HG02588 (cell line): ENCODE data around the gene TBX1.

Source experiments
- ATAC-seq: cut with Tn5 transposase; IDR thresholded peaks from one replicate; pipeline ENCODE4 v1.9.1; 2021; ENCODE audit warnings: mild to moderate bottlenecking, moderate library complexity; ENCODE audit not compliant: unreplicated experiment

Gene TBX1

DNA sequence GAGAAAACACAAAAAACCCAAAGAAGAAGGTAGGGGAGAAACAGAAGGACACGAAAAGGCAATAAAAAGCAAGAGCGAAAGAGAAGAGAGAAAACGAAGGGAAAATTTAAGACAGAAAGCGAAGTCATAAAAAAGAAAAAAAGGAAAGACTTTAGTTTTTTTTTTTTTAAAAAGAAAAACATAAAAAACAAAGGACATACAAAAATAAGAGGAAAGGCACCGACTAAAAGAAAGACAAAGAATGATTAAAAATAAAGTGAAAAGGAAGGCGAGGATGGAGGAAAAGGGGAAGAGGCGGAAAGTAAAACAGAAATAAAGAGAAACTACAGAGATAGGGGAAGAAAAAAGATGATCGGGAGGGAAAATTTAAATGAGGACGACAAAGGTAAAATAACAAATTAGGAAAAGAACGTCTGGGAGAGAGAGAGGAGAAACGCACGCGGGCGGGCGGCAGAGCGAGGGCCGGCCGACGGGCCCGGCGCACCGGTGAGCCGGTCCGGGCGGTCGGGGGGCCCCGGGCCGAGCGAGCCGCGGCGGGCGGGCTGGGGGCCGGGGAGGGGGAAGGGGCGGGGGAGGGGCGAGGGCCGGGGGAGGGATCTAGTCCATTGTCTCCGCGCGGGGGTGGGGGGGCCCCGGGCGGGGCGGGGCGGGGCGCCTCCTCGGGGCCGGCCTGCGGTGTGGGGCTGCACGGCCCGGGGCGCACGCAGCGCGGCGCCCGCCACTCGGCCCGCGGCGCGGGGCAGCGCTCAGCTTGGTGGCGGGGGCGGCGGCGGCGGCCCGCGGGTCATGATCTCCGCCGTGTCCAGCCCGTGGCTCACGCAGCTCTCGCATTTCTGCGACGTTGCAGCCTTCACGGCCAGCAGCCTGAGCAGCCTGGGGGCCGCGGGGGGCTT lies at the start of gene TBX1:
Gene TBX1, plus strand, starts transcription at position 721 of the 893 bp plus-strand sequence. Its CDS starts 66 bp downstream, at position 787.
- no peak for ATAC-seq

- no peak for ATAC-seq
These were observed 47.3 kb upstream of the TBX1 start for GRCh38 chr22:19713245-19713644.

DNA sequence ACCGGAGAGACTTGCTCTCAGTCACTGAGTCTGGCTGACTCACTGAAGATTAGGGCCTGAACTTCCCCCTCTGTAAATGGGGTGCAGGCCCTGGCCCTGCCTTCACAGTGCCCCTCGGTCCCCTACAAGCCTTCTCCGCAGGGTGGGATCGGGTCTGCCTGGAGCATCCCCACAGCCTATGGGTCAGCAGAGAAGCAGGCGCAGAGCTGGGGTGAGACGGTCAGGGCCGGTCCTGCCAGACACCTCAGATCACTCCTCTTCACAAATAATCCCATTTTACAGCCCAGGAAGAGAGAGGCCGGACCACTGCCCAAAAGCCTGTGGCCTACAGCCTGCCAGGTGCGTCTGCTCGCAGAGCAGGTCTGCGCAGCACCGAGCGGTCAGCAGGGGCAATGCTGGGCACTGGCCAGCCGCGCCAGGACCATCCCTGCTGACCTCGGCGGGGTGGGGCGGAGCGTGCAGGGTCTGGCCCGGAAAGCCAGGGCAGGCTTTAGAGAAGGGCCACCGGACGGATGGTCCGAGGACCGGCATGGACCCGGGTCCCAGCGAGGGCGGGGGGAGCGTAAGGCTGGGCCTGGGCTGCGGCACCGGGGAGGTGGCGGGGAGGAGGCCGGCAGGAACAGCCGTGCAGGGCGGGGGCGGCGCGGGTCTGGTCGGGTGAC lies 46.8 kb upstream of the TBX1 start:
- no peak for ATAC-seq

DNA sequence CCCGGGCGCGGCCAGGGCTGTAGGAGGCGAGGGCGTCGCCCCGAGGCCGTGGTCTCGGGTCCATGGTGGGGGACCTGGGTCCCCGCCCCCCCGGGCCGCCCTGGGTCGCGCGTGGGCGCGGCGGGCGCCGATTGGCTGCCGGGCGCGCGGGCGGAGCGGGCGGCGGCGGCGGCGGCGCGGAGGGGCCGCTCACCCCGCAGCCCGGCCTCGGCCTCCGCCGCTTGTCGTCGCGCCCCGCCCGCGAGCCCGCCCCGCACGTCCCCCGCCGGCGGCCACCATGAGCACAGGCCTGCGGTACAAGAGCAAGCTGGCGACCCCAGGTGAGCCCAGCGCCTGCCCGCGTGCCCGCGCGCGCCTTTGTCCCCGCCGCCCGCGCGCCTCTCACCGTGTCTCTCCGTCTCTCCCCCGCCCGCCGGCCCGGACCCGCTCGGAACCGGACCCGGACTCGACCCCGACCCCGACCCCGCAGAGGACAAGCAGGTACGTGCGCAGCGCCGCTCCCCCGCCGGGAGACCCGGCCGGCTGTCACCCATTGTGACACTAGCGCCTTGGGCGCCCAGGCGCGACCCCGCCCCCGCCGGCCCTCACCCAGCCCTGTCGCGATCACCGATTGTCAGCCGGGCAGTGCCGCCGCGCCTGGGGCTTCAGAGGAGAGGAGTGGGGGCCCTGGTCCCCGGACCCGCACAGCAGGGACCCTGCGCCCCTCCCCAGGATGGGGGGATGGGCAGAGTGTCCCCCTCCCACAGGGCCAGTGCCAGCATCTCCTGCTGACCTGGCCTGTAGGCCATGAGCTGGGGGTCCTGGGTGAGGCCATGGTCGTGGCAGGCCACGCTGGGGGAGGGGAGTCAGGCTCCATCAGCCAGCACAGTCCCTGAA lies 46.0 kb upstream of the TBX1 start, which contains the start of gene SEPTIN5:
Gene SEPTIN5, plus strand, starts transcription at position 192 of the 876 bp plus-strand sequence. Its CDS starts 86 bp downstream, at position 278.
- no peak for ATAC-seq

DNA sequence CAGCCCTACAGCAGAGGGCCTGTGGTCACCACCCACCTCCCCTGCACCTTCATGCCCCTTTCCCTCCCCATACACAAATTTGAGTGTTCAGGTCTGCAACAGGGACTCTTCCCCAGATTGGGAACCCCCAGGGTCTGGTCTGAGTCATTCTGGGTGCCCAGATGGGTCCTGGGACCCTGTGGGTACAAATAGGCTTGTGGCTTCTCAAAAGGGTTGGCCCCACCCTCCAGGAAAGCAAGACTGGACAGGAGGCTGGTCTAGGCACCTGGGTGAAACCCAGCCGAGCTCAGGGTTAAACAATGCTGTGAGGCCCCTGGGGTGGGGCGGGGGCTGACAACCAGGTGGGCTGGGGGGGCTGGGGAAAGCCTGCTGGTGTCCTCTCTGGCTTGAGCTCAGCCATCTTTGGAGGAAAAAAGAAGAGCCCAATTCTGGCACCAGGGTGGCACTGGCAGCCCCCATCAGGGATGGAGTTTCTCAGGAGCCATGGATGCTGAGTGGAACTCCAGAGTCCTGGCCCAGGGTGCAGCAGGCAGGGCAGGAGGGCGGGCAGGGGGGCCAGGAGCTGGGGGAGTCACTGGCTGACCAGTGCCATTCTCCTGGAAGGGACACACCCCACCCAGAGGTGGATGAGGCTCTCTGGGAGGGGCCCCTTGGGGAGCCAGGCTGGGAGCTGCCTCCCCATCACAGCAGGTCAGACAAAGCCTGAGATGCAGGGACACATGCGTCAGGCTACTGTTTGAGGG lies 45.2 kb upstream of the TBX1 start:
- ATAC-seq, result no peak

- ATAC-seq, result no peak
These were observed 44.3 kb upstream of the TBX1 start for GRCh38 chr22:19716041-19716828.

- no peak for ATAC-seq
These were observed 43.8 kb upstream of the TBX1 start for GRCh38 chr22:19716829-19717105.

DNA sequence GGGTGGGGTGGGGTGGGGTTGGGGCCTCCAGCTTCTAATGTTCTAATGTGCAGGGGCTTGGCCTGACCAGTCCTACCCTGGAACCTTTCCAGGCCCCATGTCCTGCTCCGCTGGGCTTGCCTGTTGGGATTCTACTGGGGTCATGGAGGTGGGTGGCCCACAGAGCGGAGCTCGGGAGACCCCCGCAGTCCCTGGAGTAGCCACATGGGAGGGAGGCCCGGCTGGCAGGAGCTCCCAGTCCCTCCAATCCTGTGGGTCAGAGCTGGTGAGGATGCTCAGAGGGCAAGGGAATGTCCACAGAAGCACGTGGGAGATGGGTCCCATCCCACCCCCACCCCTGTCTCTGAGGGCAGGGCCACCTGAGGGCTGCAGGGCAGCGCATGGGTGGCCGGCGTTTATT lies 43.4 kb upstream of the TBX1 start:
- no peak for ATAC-seq

GRCh38 chr22:19717691-19718455 lies 42.7 kb upstream of the TBX1 start:
- ATAC-seq, result peak; percentile 42

GRCh38 chr22:19718456-19719049 lies 42.0 kb upstream of the TBX1 start:
- ATAC-seq, result peak; percentile 8

DNA sequence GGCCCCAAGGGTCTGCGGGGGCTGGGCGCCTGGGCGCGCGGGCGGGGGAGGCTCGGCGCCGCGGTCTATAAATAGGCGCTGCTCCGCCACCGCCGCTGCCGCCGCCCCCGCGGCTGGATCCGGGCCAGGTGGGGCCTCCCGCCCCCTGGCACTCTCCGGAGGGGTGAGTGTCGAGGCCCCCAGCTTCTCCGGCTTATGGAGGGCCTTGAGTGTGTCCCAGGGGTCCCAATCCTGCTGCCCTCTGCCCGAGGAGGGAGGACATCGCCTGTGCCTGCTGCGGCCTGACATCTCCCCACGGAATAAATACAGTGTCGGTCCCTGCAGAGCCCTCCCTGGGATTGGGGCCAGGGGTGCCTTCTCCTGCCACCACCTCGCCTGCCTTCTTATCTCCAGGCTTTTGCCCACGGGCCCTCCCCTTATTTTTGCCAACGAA lies 41.5 kb upstream of the TBX1 start:
- no peak for ATAC-seq

DNA sequence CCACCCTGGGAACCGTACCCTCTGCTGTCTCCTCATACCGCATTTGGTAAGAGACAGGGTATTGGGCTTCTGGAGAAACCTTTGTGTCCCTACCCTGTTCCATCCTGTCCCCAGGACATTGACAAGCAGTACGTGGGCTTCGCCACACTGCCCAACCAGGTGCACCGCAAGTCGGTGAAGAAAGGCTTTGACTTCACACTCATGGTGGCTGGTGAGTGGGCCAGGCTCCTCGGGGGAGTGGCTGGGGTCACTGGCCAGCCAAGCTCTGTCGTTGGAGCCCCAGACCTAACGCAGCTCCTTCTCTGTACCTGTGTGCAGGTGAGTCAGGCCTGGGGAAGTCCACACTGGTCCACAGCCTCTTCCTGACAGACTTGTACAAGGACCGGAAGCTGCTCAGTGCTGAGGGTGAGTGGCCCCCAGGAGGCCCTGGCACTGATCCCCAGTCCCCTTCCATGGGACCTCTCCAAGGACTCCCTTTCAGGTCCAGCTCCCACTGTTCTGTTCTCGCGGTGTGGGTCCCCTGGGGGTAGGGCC lies 41.0 kb upstream of the TBX1 start:
- ATAC-seq, result no peak

GRCh38 chr22:19720150-19720827 lies 40.3 kb upstream of the TBX1 start:
- no peak for ATAC-seq

DNA sequence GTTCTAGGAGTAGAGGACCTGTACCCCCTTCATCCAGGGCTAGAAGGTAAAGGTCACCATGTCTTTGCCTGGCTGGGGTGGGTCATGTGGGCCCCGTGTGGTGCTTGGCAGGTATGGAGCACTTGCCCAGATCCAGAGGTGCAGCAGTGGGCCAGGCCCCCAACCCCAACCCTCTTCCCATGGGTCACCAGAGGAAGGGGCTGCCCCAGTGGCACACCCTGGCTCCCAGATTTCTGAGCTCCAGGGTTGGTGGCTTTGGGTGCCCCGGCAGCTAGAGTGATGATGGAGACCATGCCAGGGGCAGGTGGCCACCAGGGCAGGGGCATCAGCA lies 39.6 kb upstream of the TBX1 start:
- no peak for ATAC-seq

DNA sequence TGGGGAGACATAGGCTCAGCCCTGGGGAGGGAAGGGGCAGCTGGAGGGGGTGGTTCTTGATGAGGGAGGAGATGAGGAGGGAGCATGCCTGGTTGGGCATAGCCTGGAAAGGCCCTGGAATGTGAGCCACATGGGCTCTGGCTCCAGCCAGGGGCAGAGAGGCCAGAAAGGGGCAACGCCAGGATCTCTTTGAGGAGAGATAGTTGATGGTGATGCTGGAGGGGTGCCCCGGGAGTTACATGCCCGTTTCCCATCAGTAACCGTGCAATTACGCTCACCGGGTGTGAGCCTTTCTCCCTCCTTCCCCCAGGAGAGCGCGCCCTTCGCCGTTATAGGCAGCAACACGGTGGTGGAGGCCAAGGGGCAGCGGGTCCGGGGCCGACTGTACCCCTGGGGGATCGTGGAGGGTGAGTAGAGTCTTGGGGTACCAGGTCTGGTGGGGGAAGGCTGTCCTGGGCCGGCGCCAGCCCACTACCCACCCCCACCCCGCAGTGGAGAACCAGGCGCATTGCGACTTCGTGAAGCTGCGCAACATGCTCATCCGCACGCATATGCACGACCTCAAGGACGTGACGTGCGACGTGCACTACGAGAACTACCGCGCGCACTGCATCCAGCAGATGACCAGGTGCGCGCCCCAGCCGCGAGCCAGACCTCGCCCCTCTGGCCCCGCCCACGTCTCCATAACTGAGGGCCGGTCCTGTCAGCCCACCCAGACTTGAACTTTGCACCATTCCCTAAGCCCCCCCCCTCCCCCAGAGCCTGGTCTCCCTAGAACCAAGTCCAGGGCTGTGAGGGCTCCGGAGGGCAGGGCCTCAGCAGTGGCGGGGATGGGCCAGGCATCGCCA lies 39.0 kb upstream of the TBX1 start:
- ATAC-seq, result no peak

DNA sequence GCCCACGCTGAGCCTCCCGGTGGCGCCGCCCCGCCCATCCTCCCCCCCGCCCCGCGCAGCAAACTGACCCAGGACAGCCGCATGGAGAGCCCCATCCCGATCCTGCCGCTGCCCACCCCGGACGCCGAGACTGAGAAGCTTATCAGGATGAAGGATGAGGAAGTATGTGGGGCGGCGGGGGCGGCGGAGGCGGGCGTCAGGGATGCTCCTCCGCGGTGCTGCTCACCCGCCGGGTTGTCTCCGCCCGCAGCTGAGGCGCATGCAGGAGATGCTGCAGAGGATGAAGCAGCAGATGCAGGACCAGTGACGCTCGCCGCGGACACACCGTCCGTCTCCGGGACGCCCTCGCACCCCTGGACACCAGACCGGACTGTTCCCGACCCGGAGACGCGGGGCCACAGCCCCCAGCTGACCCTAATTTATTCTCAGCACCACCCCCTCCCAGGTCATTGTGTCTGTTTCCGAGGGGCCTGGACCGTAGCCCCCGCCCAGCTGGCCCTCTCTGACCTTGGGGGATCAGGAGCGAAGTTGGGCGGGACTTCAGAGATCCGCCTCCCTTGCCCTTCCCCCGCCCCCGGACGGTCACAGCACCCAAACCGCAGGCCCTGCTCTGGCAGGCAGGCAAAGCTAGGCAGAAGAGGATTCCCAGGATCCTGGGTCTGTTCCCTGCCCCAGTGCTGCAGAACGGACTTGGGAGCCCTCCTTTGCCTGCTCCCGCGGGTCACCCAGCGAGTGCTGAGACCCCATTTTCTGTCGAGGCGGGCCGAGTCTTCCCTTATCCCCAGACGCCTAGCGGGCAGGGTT lies 38.2 kb upstream of the TBX1 start:
- ATAC-seq, result no peak

DNA sequence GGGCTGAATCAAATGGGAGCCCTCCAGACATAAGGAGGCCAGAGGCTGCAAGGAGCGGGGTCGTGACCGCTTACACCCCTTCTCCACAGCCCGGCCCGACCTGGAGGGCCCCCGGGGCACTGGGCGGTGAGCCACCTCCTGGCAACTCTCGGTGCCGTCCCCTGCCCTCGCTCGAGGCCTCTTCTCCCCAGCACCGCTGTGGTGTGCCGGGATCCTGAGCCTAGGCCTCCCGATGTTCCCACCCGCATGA lies 37.7 kb upstream of the TBX1 start:
- no peak for ATAC-seq
